ENCODE data around the gene CWC25. TPM values are rescaled to one million over a fixed set of nuclear protein-coding genes. Genes with fewer than 3 reads are reported as not detected.

CWC25 gene
- polyA plus RNA-seq, 2 donors: 15.2 to 21.0 TPM

GRCh38 chr17:38766341-38766740 lies 58.8 kb downstream of the CWC25 start:
- no peak overlapping the region for H3K4me3 ChIP-seq (ENCODE audit: low read depth in 1 of 2, low read length in 2 of 2)
- H3K4me1 ChIP-seq (ENCODE audit: control insufficient read depth in 2 of 2, insufficient read depth in 2 of 2, low read length in 1 of 2): no peaks in the 10 kb centered on the region
- H3K27ac ChIP-seq (ENCODE audit: low read depth in 2 of 2, low read length in 1 of 2): no peak overlapping the region
- H3K36me3 ChIP-seq (ENCODE audit: control insufficient read depth in 2 of 2, insufficient read depth in 2 of 2, low read length in 1 of 2): peaks cover 38 to 67% of the 10 kb centered on the region in 2 donors
- no peaks in the 10 kb centered on the region for H3K9me3 ChIP-seq (ENCODE audit: control insufficient read depth in 2 of 2, insufficient read depth in 1 of 2, low read depth in 1 of 2, low read length in 1 of 2)
- WGBS, 2 donors: 83 to 91% methylated on average over 5 of the region's 5 CpGs
- H3K27me3 ChIP-seq (ENCODE audit: control insufficient read depth in 1 of 2, insufficient read depth in 2 of 2, low read length in 2 of 2): no peaks in the 10 kb centered on the region

DNA sequence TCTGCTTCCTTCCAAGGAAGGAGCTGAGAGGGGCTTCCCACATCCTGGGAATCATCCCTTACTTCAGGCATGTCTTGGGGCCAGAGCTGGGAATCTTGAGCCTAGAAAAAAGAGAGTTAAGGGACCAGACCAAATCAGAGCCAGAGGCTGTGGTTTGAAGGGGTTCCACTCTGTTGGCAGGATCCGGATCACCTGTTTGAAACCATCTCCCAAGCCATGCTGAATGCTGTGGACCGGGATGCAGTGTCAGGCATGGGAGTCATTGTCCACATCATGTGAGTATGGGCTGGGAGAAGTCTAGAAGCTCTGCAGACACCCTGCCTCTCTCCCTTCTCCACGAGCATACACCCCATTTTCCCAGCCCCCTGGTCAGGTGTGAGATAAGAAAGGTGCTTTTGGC lies 62.9 kb downstream of the CWC25 start:
- Histone ChIP-seq H3K4me1 (ENCODE audit: control insufficient read depth in 2 of 2, insufficient read depth in 2 of 2, low read length in 1 of 2) (no peaks in the 10 kb centered on the region), H3K27me3 (ENCODE audit: control insufficient read depth in 1 of 2, insufficient read depth in 2 of 2, low read length in 2 of 2) (no peaks in the 10 kb centered on the region), H3K9me3 (ENCODE audit: control insufficient read depth in 2 of 2, insufficient read depth in 1 of 2, low read depth in 1 of 2, low read length in 1 of 2) (no peaks in the 10 kb centered on the region), H3K36me3 (ENCODE audit: control insufficient read depth in 2 of 2, insufficient read depth in 2 of 2, low read length in 1 of 2) (peaks cover 17 to 60% of the 10 kb centered on the region in 2 donors), H3K27ac (ENCODE audit: low read depth in 2 of 2, low read length in 1 of 2) (no peak overlapping the region), H3K4me3 (ENCODE audit: low read depth in 1 of 2, low read length in 2 of 2) (no peak overlapping the region)
- 82% methylated on average over 3 of the region's 3 CpGs for WGBS, 2 donors

GRCh38 chr17:38761612-38762011 lies 63.5 kb downstream of the CWC25 start:
- H3K4me1 ChIP-seq (ENCODE audit: control insufficient read depth in 2 of 2, insufficient read depth in 2 of 2, low read length in 1 of 2): no peaks in the 10 kb centered on the region
- no peaks in the 10 kb centered on the region for H3K9me3 ChIP-seq (ENCODE audit: control insufficient read depth in 2 of 2, insufficient read depth in 1 of 2, low read depth in 1 of 2, low read length in 1 of 2)
- no peaks in the 10 kb centered on the region for H3K27me3 ChIP-seq (ENCODE audit: control insufficient read depth in 1 of 2, insufficient read depth in 2 of 2, low read length in 2 of 2)
- WGBS, 2 donors: 76 to 80% methylated on average over 4 of the region's 4 CpGs
- H3K4me3 ChIP-seq (ENCODE audit: low read depth in 1 of 2, low read length in 2 of 2): no peak overlapping the region
- peaks cover 15 to 56% of the 10 kb centered on the region in 2 donors for H3K36me3 ChIP-seq (ENCODE audit: control insufficient read depth in 2 of 2, insufficient read depth in 2 of 2, low read length in 1 of 2)
- H3K27ac ChIP-seq (ENCODE audit: low read depth in 2 of 2, low read length in 1 of 2): no peak overlapping the region

- peaks cover 0 to 5% of the 10 kb centered on the region in 2 donors for H3K4me1 ChIP-seq (ENCODE audit: control insufficient read depth in 2 of 2, insufficient read depth in 2 of 2, low read length in 1 of 2)
- peaks cover 3 to 8% of the 10 kb centered on the region in 2 donors for H3K36me3 ChIP-seq (ENCODE audit: control insufficient read depth in 2 of 2, insufficient read depth in 2 of 2, low read length in 1 of 2)
- peak overlapping the region; percentile 88 to 89 for H3K4me3 ChIP-seq (ENCODE audit: low read depth in 1 of 2, low read length in 2 of 2)
- no peaks in the 10 kb centered on the region for H3K9me3 ChIP-seq (ENCODE audit: control insufficient read depth in 2 of 2, insufficient read depth in 1 of 2, low read depth in 1 of 2, low read length in 1 of 2)
- WGBS, 2 donors: 6 to 7% methylated on average over 22 of the region's 22 CpGs
- peak overlapping the region; percentile 81 to 87 for H3K27ac ChIP-seq (ENCODE audit: low read depth in 2 of 2, low read length in 1 of 2)
- H3K27me3 ChIP-seq (ENCODE audit: control insufficient read depth in 1 of 2, insufficient read depth in 2 of 2, low read length in 2 of 2): no peaks in the 10 kb centered on the region
These were observed 72.0 kb downstream of the CWC25 start for GRCh38 chr17:38753071-38753506.

- WGBS, 2 donors: 0 to 1% methylated on average over 43 to 44 of the region's 44 CpGs
- Histone ChIP-seq H3K27me3 (ENCODE audit: control insufficient read depth in 1 of 2, insufficient read depth in 2 of 2, low read length in 2 of 2) (no peaks in the 10 kb centered on the region), H3K36me3 (ENCODE audit: control insufficient read depth in 2 of 2, insufficient read depth in 2 of 2, low read length in 1 of 2) (peaks cover 3% of the 10 kb centered on the region in 2 donors), H3K4me1 (ENCODE audit: control insufficient read depth in 2 of 2, insufficient read depth in 2 of 2, low read length in 1 of 2) (peaks cover 0 to 5% of the 10 kb centered on the region in 2 donors), H3K9me3 (ENCODE audit: control insufficient read depth in 2 of 2, insufficient read depth in 1 of 2, low read depth in 1 of 2, low read length in 1 of 2) (no peaks in the 10 kb centered on the region), H3K27ac (ENCODE audit: low read depth in 2 of 2, low read length in 1 of 2) (peak within 1 kb of the TSS; percentile 89 to 94), H3K4me3 (ENCODE audit: low read depth in 1 of 2, low read length in 2 of 2) (peak within 1 kb of the TSS; percentile 88 to 89)
These were observed 72.6 kb downstream of the CWC25 start, which contains the start of gene PSMB3 for GRCh38 chr17:38752308-38753070. TSS of gene PSMB3 (plus strand) at chr17:38752741. CDS start at chr17:38752827, 86 bp downstream.

- no peaks in the 10 kb centered on the region for H3K9me3 ChIP-seq (ENCODE audit: control insufficient read depth in 2 of 2, insufficient read depth in 1 of 2, low read depth in 1 of 2, low read length in 1 of 2)
- 0% methylated on average over 44 of the region's 44 CpGs for WGBS, 2 donors
- peaks cover 3% of the 10 kb centered on the region in 2 donors for H3K36me3 ChIP-seq (ENCODE audit: control insufficient read depth in 2 of 2, insufficient read depth in 2 of 2, low read length in 1 of 2)
- peak overlapping the region; percentile 89 to 94 for H3K27ac ChIP-seq (ENCODE audit: low read depth in 2 of 2, low read length in 1 of 2)
- peaks cover 0 to 8% of the 10 kb centered on the region in 2 donors for H3K4me1 ChIP-seq (ENCODE audit: control insufficient read depth in 2 of 2, insufficient read depth in 2 of 2, low read length in 1 of 2)
- H3K27me3 ChIP-seq (ENCODE audit: control insufficient read depth in 1 of 2, insufficient read depth in 2 of 2, low read length in 2 of 2): no peaks in the 10 kb centered on the region
- H3K4me3 ChIP-seq (ENCODE audit: low read depth in 1 of 2, low read length in 2 of 2): peak overlapping the region; percentile 76 to 88
These were observed 73.3 kb downstream of the CWC25 start for GRCh38 chr17:38751808-38752307.

DNA sequence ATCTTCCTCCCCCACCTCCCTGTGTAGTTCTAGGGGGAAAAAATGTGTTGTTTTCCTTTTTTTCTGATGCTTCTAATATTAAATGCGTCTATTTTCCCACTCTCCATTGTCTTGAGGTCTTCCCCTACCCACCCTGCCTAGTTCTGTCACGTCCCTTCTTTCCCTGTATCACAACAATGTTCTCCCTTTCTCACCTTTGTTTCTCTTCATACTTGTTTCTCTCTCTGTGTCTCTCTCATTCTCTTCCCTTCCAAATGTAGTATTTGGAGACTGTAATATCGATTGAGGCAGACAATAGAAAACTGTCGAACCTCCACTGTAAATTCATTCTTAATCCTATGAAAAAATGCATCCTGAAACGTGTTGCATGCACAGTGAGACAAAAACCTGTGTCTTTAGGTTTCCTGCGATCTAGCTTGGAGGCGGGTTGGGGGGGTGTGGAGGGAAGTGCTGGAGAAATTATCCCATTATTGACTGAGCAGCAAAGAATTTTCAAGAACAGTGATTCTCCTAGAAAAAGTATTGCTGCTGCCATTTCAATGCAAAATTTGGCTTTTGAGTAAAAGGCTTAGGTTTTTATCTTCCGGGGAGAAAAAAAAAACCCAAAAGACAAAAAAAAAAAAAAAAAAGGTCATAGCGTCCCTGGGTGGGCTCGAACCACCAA lies 73.8 kb downstream of the CWC25 start:
- 5% methylated on average over 10 of the region's 10 CpGs for WGBS, 2 donors
- Histone ChIP-seq H3K27me3 (ENCODE audit: control insufficient read depth in 1 of 2, insufficient read depth in 2 of 2, low read length in 2 of 2) (no peaks in the 10 kb centered on the region), H3K27ac (ENCODE audit: low read depth in 2 of 2, low read length in 1 of 2) (peak overlapping the region; percentile 24 to 86), H3K36me3 (ENCODE audit: control insufficient read depth in 2 of 2, insufficient read depth in 2 of 2, low read length in 1 of 2) (peaks cover 3% of the 10 kb centered on the region in 2 donors), H3K9me3 (ENCODE audit: control insufficient read depth in 2 of 2, insufficient read depth in 1 of 2, low read depth in 1 of 2, low read length in 1 of 2) (no peaks in the 10 kb centered on the region), H3K4me3 (ENCODE audit: low read depth in 1 of 2, low read length in 2 of 2) (peak overlapping the region; percentile 24 to 88), H3K4me1 (ENCODE audit: control insufficient read depth in 2 of 2, insufficient read depth in 2 of 2, low read length in 1 of 2) (peaks cover 0 to 9% of the 10 kb centered on the region in 2 donors)

Other genes with a start within 250 kb of the CWC25 start
- 1 to 10 TPM; 2.2 to 2.5 TPM for gene SRCIN1, start 219.4 kb downstream of the CWC25 start, polyA plus RNA-seq
- gene EPOP, start 150.4 kb downstream of the CWC25 start, polyA plus RNA-seq: 1 to 10 TPM; 1.1 to 1.9 TPM
- 10 to 100 TPM; 20.9 to 66.1 TPM for gene MLLT6, start 120.0 kb downstream of the CWC25 start, polyA plus RNA-seq
- 10 to 100 TPM; 14.5 to 28.5 TPM for gene CISD3, start 95.0 kb downstream of the CWC25 start, polyA plus RNA-seq
- gene PCGF2, start 77.0 kb downstream of the CWC25 start, polyA plus RNA-seq: 10 to 100 TPM in 1 of 2 donors, 1 to 10 TPM in 1; 9.4 to 22.4 TPM
- 100 to 1,000 TPM; 198 to 204 TPM for gene PSMB3, start 72.6 kb downstream of the CWC25 start, polyA plus RNA-seq
- gene PIP4K2B, start 25.8 kb downstream of the CWC25 start, polyA plus RNA-seq: 10 to 100 TPM in 1 of 2 donors, 1 to 10 TPM in 1; 7.7 to 11.1 TPM
- gene RPL23, start 28.4 kb upstream of the CWC25 start, polyA plus RNA-seq: 1,000 to 10,000 TPM; 2,779 to 3,117 TPM
- gene LASP1, start 44.7 kb upstream of the CWC25 start, polyA plus RNA-seq: 10 to 100 TPM; 26.5 to 33.0 TPM
- gene FBXO47, start 142.1 kb upstream of the CWC25 start, polyA plus RNA-seq: not detected